A549 (cell line): Measurements from ENCODE around the gene EXT2. TPM values are rescaled to one million over a fixed set of nuclear protein-coding genes. Genes with fewer than 3 reads are reported as not detected.

Source experiments
- ATAC-seq, 2 experiments: fragments of 200-7000 bp in 1 of 2; fragments of >200 bp in 1 of 2; cut with Nextera tagmentation in 1 of 2; cut with Tn5 transposase in 1 of 2; 3 replicates each; pipeline versions ENCODE4 v1.8.0 to v1.9.1; 2018 to 2020; ENCODE audit warnings: mild to moderate bottlenecking in 1 of 2, moderate library complexity in 1 of 2
- CTCF ChIA-PET: fragments of 300-600 bp; sonication (Branson Sonifier 250); formaldehyde crosslinking; extraction: SDS; loops from one replicate; lab custom pipeline; 2021; ENCODE audit warnings: antibody characterized with exemption, inconsistent platforms; lab: Yijun Ruan, JAX
- POLR2A ChIA-PET: fragments of 350-600 bp; formaldehyde crosslinking; extraction: SDS; loops from one replicate; lab custom pipeline; 2021; ENCODE audit warnings: antibody characterized with exemption, inconsistent platforms; lab: Yijun Ruan, JAX
- DNase-seq, 2 experiments: peaks; one replicate each; pipeline versions ENCODE4 v3.0.0 to v3.0.0-alpha.2; 2011 to 2016; ENCODE audit warnings: low read depth in 1 of 2, low spot score in 1 of 2
- FAIRE-seq: peaks from 2 replicates; lab custom pipeline; 2011; peaks lifted over from hg19 to GRCh38; lab: Jason Lieb, UNC
- H3K27ac ChIP-seq, 2 experiments: fragments of >200 bp; sonication (Bioruptor Twin); formaldehyde crosslinking; 3 replicates each; pipeline ENCODE4 v1.5.1; 2016 to 2017
- H3K4me1 ChIP-seq: fragments of >200 bp; sonication (Bioruptor Twin); formaldehyde crosslinking; 3 replicates; pipeline ENCODE4 v1.6.1; 2016
- H3K4me2 ChIP-seq: fragments of >200 bp; sonication (Bioruptor Twin); formaldehyde crosslinking; 3 replicates; pipeline ENCODE4 v1.6.1; 2016
- H3K4me3 ChIP-seq: fragments of >200 bp; sonication (Bioruptor Twin); formaldehyde crosslinking; 3 replicates; pipeline ENCODE4 v1.5.1; 2016
- H3K9me3 ChIP-seq: fragments of >200 bp; sonication (Bioruptor Twin); formaldehyde crosslinking; 3 replicates; pipeline ENCODE4 v1.6.1; 2016
- CEBPB ChIP-seq, 2 experiments: fragments of >200 bp in 1 of 2; sonication (Bioruptor Twin) in 1 of 2; formaldehyde crosslinking in 1 of 2; IDR thresholded peaks; 2 replicates each; pipeline ENCODE4 v1.6.1; 2012 to 2016
- CHD2 ChIP-seq: fragments of 150-350 bp; IDR thresholded peaks from 2 replicates; pipeline ENCODE4 v1.6.1; 2014; ENCODE audit warnings: low read length; ENCODE audit not compliant: partially characterized antibody
- ESRRA ChIP-seq: fragments of 150-350 bp; IDR thresholded peaks from 2 replicates; pipeline ENCODE4 v1.6.1; 2014; ENCODE audit warnings: mild to moderate bottlenecking, low read length, borderline replicate concordance
- FOSB ChIP-seq: fragments of 250-450 bp; sonication (Bioruptor Pico); IDR thresholded peaks from 2 replicates; pipeline ENCODE4 v1.5.0; 2020; ENCODE audit warnings: mild to moderate bottlenecking, moderate library complexity
- FOSL2 ChIP-seq, 2 experiments: fragments of 450-650 bp in 1 of 2; fragments of >200 bp in 1 of 2; sonication (Bioruptor Twin) in 1 of 2; formaldehyde crosslinking; IDR thresholded peaks; 2 replicates each; pipeline versions ENCODE4 v1.5.0 to v1.6.1; 2016 to 2020; ENCODE audit warnings: mild to moderate bottlenecking in 1 of 2, moderate library complexity in 1 of 2
- GATA3 ChIP-seq: IDR thresholded peaks from 2 replicates; pipeline ENCODE4 v1.6.1; 2012; ENCODE audit warnings: borderline replicate concordance
- JUNB ChIP-seq: fragments of >200 bp; sonication (Bioruptor Twin); formaldehyde crosslinking; IDR thresholded peaks from 2 replicates; pipeline ENCODE4 v1.6.1; 2016
- MAFK ChIP-seq: fragments of 450-650 bp; IDR thresholded peaks from 2 replicates; pipeline ENCODE4 v1.6.1; 2014; ENCODE audit not compliant: partially characterized antibody
- MAZ ChIP-seq: fragments of 150-350 bp; IDR thresholded peaks from 2 replicates; pipeline ENCODE4 v1.6.1; 2014; ENCODE audit warnings: antibody characterized with exemption, low read depth, low read length, borderline replicate concordance
- SMC3 ChIP-seq: fragments of >200 bp; sonication (Bioruptor Twin); formaldehyde crosslinking; IDR thresholded peaks from 3 replicates; pipeline ENCODE4 v1.6.1; 2018; ENCODE audit warnings: inconsistent platforms
- ZFP36 ChIP-seq: fragments of 450-650 bp; IDR thresholded peaks from 2 replicates; pipeline ENCODE4 v1.6.1; 2014; ENCODE audit warnings: borderline replicate concordance; ENCODE audit not compliant: partially characterized antibody
- WGBS: methylation state at CpG from one replicate; pipeline ENCODE4 v1.1.6; 2017; ENCODE audit errors: missing lambda C conversion rate; 5-methylcytosine and 5-hydroxymethylcytosine counted together
- polyA plus RNA-seq, 4 experiments: library from polyadenylated mRNA; depleted of rRNA in 3 of 4; stranded (reverse); fragments of >200 nt; fragmentation: RNase III in 1 of 4; extraction: RNeasy Plus Mini Kit Qiagen cat#74134 plus additional on column Dnase treatment in 1 of 4; gene quantifications; 2 replicates in 3 of 4; 3 replicates in 1 of 4; pipeline ENCODE4 v1.2.3, GENCODE V29; 2011 to 2017
- TF ChIP-seq, protein P1 (sequence below): fragments of 250-450 bp; sonication (Bioruptor Pico); IDR thresholded peaks from 2 replicates; pipeline ENCODE4 v1.5.0; 2020; ENCODE audit warnings: low read depth, mild to moderate bottlenecking, moderate library complexity
- TF ChIP-seq, protein P2 (sequence below): IDR thresholded peaks from 2 replicates; pipeline ENCODE4 v1.6.1; 2012

The EXT2 gene
- polyA plus RNA-seq, 2 of the 4 experiments (the other 2 are of a cell fraction), result 56.5 to 77.3 TPM

DNA sequence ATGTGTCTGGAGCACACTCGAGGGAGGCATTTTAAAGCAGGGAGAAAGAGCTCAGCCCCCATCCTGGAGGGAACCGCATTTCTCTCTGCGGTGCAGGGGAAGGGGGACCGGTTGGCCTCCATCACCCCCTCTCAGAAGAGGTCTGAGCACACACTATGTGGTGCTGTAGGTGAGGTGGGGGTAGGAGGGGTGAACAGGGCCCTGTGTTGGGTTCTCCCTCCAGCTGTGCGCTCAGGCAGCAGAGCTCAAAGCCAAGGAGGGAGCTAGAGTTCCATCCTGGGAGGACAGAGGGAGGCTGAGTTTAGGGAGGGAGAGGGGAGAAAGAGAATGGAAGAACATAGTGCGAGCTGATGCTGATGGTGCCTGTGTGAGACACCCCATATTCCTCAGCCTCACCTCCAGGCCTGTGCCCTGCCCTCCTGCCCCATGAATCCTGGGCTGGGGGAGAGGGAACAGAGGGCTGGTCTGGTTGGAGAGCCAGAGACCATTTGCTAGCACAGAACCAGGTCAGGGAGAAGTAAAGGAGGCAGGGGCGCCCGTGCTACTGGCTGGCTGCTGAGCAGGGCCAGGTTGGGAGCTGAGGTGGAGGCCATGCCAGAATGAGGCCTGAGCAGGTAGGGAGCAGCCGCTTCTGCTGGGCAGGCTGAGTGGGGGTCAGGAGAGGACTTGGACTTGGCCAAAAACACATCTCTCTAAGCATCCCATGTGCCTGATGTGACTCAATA lies 170.7 kb downstream of the EXT2 start:
- 71% methylated on average over 9 of the region's 9 CpGs for WGBS
- Histone ChIP-seq H3K4me3 (no peak overlapping the region), H3K4me2 (no peak overlapping the region), H3K9me3 (no peaks in the 10 kb centered on the region), H3K4me1 (no peaks in the 10 kb centered on the region), H3K27ac (no peak overlapping the region)
- ChIA-PET POLR2A (no interaction called here), CTCF (interaction anchor here (0.7 to 4.1 kb wide), 6 partner anchors 9 to 315 kb away, joined by 3 to 14 read pairs (median 6); no protein-coding TSS in a partner anchor)
- TF ChIP-seq FOSL2 (IDR thresholded peaks at IDR 0.05), result no peak
- TF ChIP-seq FOSL2 (CRISPR knock-in tag; IDR thresholded peaks at IDR 0.05), result no peak
- TF ChIP-seq CEBPB (IDR thresholded peaks at IDR 0.05), result no peak
- TF ChIP-seq, protein P1, sequence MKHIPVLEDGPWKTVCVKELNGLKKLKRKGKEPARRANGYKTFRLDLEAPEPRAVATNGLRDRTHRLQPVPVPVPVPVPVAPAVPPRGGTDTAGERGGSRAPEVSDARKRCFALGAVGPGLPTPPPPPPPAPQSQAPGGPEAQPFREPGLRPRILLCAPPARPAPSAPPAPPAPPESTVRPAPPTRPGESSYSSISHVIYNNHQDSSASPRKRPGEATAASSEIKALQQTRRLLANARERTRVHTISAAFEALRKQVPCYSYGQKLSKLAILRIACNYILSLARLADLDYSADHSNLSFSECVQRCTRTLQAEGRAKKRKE (CRISPR knock-in tag), result no peak
- ATAC-seq, result no peak
- FAIRE-seq, result no peak
- no peak for DNase-seq

DNA sequence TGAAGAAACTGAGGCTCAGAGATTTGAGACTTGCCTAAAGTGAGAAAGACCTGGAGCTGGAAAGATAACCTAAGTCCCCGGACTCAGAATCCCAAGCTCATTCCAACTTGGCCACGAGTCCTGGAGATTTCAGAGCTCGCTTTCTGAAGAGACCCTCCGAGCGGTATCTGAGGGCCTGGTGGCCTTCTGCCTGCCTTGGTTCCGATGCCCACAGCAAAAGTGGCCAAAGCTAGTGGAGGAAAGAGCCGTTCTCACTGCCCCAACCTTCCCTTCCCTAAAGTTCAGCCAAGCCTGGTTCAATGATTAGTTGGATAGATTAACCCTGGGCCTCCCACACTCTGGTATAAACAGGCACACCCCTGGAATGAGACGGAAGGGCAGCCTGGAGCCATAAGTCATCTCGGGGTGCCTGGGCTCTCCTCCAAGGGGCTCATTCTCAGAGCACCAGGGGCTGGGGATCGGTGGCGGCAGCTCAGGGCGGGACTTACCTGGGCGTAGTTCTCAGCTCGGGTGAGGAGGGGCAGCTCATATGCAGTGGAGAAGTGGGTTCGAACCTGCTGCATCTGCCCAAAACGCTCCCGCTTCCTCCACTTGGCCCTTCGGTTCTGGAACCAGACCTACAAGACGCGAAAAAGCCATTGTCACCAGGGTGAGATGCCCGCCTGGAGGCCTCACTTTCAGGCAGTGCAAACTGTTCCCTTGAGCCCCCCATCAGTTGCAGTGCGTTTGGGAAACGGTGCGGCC lies 171.7 kb downstream of the EXT2 start:
- DNase-seq (no peak), FAIRE-seq (no peak), ATAC-seq (no peak)
- ChIA-PET POLR2A (no interaction called here), CTCF (interaction anchor here (0.8 to 4.1 kb wide), 6 partner anchors 9 to 289 kb away, joined by 3 to 14 read pairs (median 6); no protein-coding TSS in a partner anchor)
- Histone ChIP-seq H3K4me2 (no peak overlapping the region), H3K27ac (no peak overlapping the region), H3K9me3 (no peaks in the 10 kb centered on the region), H3K4me3 (no peak overlapping the region), H3K4me1 (no peaks in the 10 kb centered on the region)
- TF ChIP-seq SMC3 (no peak), ESRRA (no peak), MAZ (no peak), GATA3 (no peak), CHD2 (no peak)
- 87% methylated on average over 22 of the region's 24 CpGs for whole genome bisulfite sequencing

DNA sequence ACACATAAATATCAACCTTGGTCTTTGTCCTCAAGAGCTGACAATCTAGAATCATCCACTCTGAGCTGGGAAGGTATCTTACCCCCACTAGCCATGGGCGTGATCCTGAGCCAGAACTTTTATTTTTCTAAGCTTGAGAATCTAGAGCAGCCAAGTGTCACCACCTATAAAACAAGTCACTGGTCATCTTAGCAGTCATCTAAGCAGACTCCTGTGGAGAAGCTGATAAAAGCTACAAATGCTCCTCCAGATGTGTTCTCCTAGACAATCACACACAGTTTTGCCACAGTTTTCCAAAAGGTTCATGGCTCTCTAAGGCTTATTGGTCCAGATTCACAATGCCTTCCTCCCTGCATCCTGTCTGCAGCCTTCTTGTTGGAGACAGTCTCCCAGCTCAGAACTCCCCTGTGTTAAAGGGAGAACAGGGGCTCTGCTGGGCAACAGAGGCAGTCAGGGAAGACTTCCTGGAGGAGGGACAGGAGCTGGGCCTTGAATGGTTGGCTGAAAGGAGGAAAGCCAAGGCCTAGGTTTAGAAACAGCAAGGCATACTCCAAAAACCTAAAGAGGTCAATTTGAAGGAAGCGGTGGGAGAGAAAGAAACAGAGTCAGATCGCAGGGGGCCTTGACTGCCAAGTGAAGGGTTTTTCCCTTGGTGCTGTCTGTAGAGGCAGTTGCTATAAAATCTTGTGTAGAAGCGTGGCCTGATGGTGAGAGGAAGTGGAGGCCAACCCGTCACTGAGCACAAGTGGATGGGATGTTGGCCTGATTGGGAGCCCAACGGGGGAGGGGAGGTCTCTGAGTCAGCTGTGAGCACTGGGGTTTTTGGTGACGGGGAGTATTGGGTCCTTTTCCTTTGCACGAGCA lies 172.5 kb downstream of the EXT2 start:
- no peak for ATAC-seq
- TF ChIP-seq MAFK (no peak), ZFP36 (peak; percentile 45)
- TF ChIP-seq, all 56 proteins: peak for 1
- CTCF ChIA-PET, result interaction anchor here (0.8 to 4.1 kb wide), 6 partner anchors 10 to 271 kb away, joined by 3 to 14 read pairs (median 8); no protein-coding TSS in a partner anchor
- Histone ChIP-seq H3K4me3 (no peak overlapping the region), H3K9me3 (no peaks in the 10 kb centered on the region), H3K4me2 (no peak overlapping the region), H3K27ac (no peak overlapping the region), H3K4me1 (no peaks in the 10 kb centered on the region)
- FAIRE-seq, result no peak
- 78% methylated on average over 8 of the region's 8 CpGs for WGBS
- POLR2A ChIA-PET, result no interaction called here
- DNase-seq, result no peak

DNA sequence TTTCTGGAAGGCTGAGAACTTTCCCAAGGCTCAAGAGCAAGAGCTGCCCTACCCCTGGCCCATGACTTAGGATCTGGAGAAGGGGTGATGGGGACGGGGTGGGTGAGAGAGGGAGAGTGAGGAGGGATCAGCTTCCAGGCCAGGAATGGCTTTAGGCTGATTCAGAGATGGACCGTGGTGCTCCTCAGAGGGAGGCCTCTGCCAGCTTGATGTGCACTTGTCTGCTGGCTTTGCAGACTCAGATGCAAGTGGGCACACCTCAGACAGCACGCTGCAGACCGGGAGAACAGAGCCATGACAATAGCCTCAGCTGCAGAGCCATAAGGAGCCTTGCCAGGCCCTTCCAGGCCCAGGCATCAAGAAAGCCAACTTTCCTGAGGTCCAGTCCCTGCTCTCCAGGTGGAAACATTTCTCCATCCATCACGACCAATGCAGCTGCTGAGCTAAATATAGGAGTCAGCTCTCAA lies 173.2 kb downstream of the EXT2 start:
- H3K4me3 ChIP-seq, result no peak overlapping the region
- no peaks in the 10 kb centered on the region for H3K4me1 ChIP-seq
- ATAC-seq, result no peak
- ChIA-PET CTCF (interaction anchor here (1.0 to 4.1 kb wide), 4 partner anchors 11 to 270 kb away, joined by 3 to 14 read pairs (median 8); no protein-coding TSS in a partner anchor), POLR2A (no interaction called here)
- WGBS, result 61% methylated on average over 5 of the region's 5 CpGs
- TF ChIP-seq JUNB (no peak), CEBPB (IDR thresholded peaks at IDR 0.05) (no peak), FOSB (CRISPR knock-in tag) (no peak), ZFP36 (no peak)
- TF ChIP-seq, protein P2, sequence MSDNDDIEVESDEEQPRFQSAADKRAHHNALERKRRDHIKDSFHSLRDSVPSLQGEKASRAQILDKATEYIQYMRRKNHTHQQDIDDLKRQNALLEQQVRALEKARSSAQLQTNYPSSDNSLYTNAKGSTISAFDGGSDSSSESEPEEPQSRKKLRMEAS, result no peak
- no peak overlapping the region for H3K4me2 ChIP-seq
- no peak for FAIRE-seq
- no peaks in the 10 kb centered on the region for H3K9me3 ChIP-seq
- no peak for DNase-seq
- no peak overlapping the region for H3K27ac ChIP-seq
